Kidney (tissue), 14 donors: ENCODE results near the gene DHX57. TPM values are rescaled to one million over a fixed set of nuclear protein-coding genes. Genes with fewer than 3 reads are reported as not detected.

Experiments used
- DNase-seq, 5 donors: peaks; one replicate each; pipeline ENCODE4 v3.0.0-alpha.2; 2013 to 2020
- FAIRE-seq: peaks from 2 replicates; lab custom pipeline; 2012; peaks lifted over from hg19 to GRCh38; lab: Jason Lieb, UNC
- H3K27ac ChIP-seq, 2 donors: one replicate each; pipeline ENCODE4 v1.7.0; 2013; ENCODE audit warnings: low read depth in 2 of 2, low read length in 2 of 2, inconsistent platforms in 1 of 2
- H3K27me3 ChIP-seq: one replicate; pipeline ENCODE4 v1.7.1; 2013; ENCODE audit warnings: low read length, inconsistent platforms; ENCODE audit not compliant: control insufficient read depth, insufficient read depth
- H3K36me3 ChIP-seq, 3 donors: one replicate each; pipeline versions ENCODE4 v1.7.0 to v1.7.1; 2013; ENCODE audit warnings: low read length in 3 of 3, control low read depth in 1 of 3, inconsistent platforms in 1 of 3; ENCODE audit not compliant: insufficient read depth in 3 of 3, control insufficient read depth in 2 of 3
- H3K4me1 ChIP-seq, 3 donors: one replicate each; pipeline versions ENCODE4 v1.7.0 to v1.7.1; 2013; ENCODE audit warnings: low read length in 3 of 3, inconsistent platforms in 1 of 3, low read depth in 1 of 3; ENCODE audit not compliant: control insufficient read depth in 2 of 3, insufficient read depth in 2 of 3
- H3K4me3 ChIP-seq, 3 donors: one replicate each; pipeline versions ENCODE4 v1.7.0 to v1.8.1; 2013; ENCODE audit warnings: low read length in 3 of 3, control low read depth in 1 of 3, inconsistent platforms in 1 of 3
- H3K9ac ChIP-seq, 3 donors: one replicate each; pipeline versions ENCODE4 v1.7.0 to v1.7.1; 2013; ENCODE audit warnings: low read length in 3 of 3, control low read depth in 1 of 3, inconsistent platforms in 1 of 3
- H3K9me3 ChIP-seq, 3 donors: one replicate each; pipeline versions ENCODE4 v1.7.0 to v1.7.1; 2013; ENCODE audit warnings: low read length in 3 of 3, control low read depth in 1 of 3, inconsistent platforms in 1 of 3; ENCODE audit not compliant: control insufficient read depth in 2 of 3, insufficient read depth in 1 of 3
- intact Hi-C: fragments of 100-400 bp; cut with DNase I; formaldehyde crosslinking; loops from one replicate; pipeline ENCODE4 v1.11.1; 2022
- polyA plus RNA-seq: library from polyadenylated mRNA; stranded (reverse); fragments of 350-450 nt; fragmentation: Illumina TruSeq; extraction: RNeasy Lipid Tissue Mini Kit (QIAGEN cat#74804); gene quantifications from one replicate; pipeline ENCODE4 v1.2.3, GENCODE V29; 2014; ENCODE audit warnings: low read depth, low replicate concordance; ENCODE audit not compliant: insufficient read depth
- total RNA-seq: library from RNA; stranded (reverse); fragmentation: NEBNext Ultra II Directional; extraction: Animal tissue kit (Norgen Biotek cat#: 25700); gene quantifications from one replicate; pipeline ENCODE4 v1.2.1, GENCODE V29; 2021
- TF ChIP-seq, protein P1 (sequence below): IDR thresholded peaks from 3 replicates; pipeline ENCODE4 v1.5.1; 2012; ENCODE audit warnings: mild to moderate bottlenecking, moderate library complexity, borderline replicate concordance; ENCODE audit not compliant: insufficient read depth; ENCODE audit errors: extremely low read depth
- donor health status: control.
- donor health status: control.
- donor health status: control.
- donor health status: control.
- donor health status: control.
- donor health status: DM: yes; HTN: yes; CAD: no.
- donor health status: Normal renal cell carcinoma (clear cell type).

The DHX57 gene
- total and polyA plus RNA-seq, 2 donors from 2014 or later = 6.9 to 20.7 TPM

DNA sequence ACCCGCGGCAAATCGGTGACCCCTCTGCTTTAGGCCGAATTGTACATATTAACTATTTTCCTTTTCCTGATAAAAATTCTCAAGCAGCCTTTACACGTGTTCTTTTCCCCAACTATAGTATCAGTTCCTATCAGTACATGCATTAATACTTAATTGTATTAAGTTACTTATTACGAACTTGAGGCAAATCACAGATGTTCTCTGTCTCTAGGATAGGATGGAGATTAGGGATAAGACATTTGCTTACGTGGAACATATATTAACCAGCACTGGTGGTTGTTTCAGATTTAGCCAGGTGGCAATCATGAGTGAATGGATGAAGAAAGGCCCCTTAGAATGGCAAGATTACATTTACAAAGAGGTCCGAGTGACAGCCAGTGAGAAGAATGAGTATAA lies 97.0 kb downstream of the DHX57 start:
- H3K4me3 ChIP-seq = peak overlapping the region; percentile 83 to 97 (median 93)

DNA sequence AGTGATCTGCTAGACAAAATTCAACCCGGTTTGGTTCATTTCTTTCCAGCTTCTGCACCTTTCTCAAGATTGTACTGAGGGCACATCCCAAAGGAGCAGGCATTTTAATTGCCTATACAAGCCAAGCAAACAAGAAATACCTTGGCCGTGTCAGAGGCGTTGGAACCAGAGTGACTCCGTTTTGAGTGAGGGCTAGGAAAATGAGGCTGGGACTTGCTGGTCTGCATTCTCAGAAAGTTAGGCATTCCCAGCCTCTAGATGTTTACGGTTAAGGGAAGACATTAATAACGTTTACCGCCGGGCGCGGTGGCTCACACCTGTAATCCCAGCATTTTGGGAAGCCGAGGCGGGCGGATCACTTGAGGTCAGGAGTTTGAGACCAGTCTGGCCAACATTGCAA lies 99.2 kb downstream of the DHX57 start:
- FAIRE-seq (no peak), DNase-seq (no peak)
- intact Hi-C loops = no loop called here
- Histone ChIP-seq H3K9me3 (no peaks in the 10 kb centered on the region), H3K4me1 (peaks cover 0 to 5% (median 4%) of the 10 kb centered on the region in 3 donors), H3K27me3 (no peaks in the 10 kb centered on the region), H3K27ac (no peak overlapping the region), H3K4me3 (no peak overlapping the region), H3K36me3 (peaks cover 0 to 4% (median 3%) of the 10 kb centered on the region in 3 donors), H3K9ac (no peak overlapping the region)
- TF ChIP-seq, protein P1, sequence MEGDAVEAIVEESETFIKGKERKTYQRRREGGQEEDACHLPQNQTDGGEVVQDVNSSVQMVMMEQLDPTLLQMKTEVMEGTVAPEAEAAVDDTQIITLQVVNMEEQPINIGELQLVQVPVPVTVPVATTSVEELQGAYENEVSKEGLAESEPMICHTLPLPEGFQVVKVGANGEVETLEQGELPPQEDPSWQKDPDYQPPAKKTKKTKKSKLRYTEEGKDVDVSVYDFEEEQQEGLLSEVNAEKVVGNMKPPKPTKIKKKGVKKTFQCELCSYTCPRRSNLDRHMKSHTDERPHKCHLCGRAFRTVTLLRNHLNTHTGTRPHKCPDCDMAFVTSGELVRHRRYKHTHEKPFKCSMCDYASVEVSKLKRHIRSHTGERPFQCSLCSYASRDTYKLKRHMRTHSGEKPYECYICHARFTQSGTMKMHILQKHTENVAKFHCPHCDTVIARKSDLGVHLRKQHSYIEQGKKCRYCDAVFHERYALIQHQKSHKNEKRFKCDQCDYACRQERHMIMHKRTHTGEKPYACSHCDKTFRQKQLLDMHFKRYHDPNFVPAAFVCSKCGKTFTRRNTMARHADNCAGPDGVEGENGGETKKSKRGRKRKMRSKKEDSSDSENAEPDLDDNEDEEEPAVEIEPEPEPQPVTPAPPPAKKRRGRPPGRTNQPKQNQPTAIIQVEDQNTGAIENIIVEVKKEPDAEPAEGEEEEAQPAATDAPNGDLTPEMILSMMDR = no peak

More for the DNA sequence above, 97.0 kb downstream of the DHX57 start:
- peaks cover 0 to 8% (median 4%) of the 10 kb centered on the region in 3 donors for H3K36me3 ChIP-seq
- intact Hi-C loops = no loop called here
- FAIRE-seq (no peak), DNase-seq (peak in 1 of 5 donors; percentile 20)
- H3K9ac ChIP-seq = peak overlapping the region; percentile 12 to 93 (median 90)
- peaks cover 0 to 5% (median 4%) of the 10 kb centered on the region in 3 donors for H3K4me1 ChIP-seq
- H3K9me3 ChIP-seq = no peaks in the 10 kb centered on the region
- TF ChIP-seq, protein P1 = no peak
- no peak overlapping the region for H3K27ac ChIP-seq
- no peaks in the 10 kb centered on the region for H3K27me3 ChIP-seq

DNA sequence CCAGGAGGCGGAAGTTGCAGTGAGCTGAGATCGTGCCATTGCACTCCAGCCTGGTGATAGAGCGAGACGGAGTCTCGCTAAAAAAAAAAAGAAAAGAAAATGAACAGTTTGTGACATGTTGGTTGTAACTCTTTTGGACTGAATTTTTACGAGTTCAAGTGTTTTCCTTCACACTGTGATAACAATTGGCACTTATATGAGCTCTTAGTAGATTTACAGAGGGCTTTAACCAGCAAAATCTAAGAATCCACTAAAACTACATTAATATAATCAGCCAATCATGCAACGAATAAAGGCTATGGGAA lies 99.9 kb downstream of the DHX57 start:
- intact Hi-C loops = no loop called here
- FAIRE-seq = no peak
- DNase-seq = peak in 2 of 5 donors; percentile 21 to 71
- Histone ChIP-seq H3K9ac (no peak overlapping the region), H3K4me1 (peaks cover 0 to 5% (median 4%) of the 10 kb centered on the region in 3 donors), H3K4me3 (no peak overlapping the region), H3K27ac (no peak overlapping the region), H3K9me3 (no peaks in the 10 kb centered on the region), H3K27me3 (no peaks in the 10 kb centered on the region), H3K36me3 (no peaks in the 10 kb centered on the region)
- TF ChIP-seq, protein P1 = no peak
